H1 (cell line): ENCODE results near the gene ZNF396. TPM values are rescaled to one million over a fixed set of nuclear protein-coding genes. Genes with fewer than 3 reads are reported as not detected.

Experiments used
- CTCF ChIA-PET: fragments of 300-600 bp; sonication (Branson Sonifier 250); formaldehyde crosslinking; loops from one replicate; lab custom pipeline; 2021; ENCODE audit not compliant: partially characterized antibody; lab: Charles Lee
- POLR2A ChIA-PET: fragments of 300-600 bp; sonication (Branson Sonifier 250); formaldehyde crosslinking; loops from one replicate; lab custom pipeline; 2021; ENCODE audit warnings: inconsistent platforms; ENCODE audit not compliant: partially characterized antibody; lab: Charles Lee
- DNase-seq, 2 experiments: peaks; one replicate each; pipeline versions ENCODE4 v3.0.0 to v3.0.0-alpha.2; 2010 to 2022; ENCODE audit warnings: low spot score in 2 of 2, low read depth in 1 of 2, mixed read lengths in 1 of 2
- FAIRE-seq: peaks from 2 replicates; lab custom pipeline; 2011; peaks lifted over from hg19 to GRCh38; lab: Jason Lieb, UNC
- H2AFZ ChIP-seq: 2 replicates; pipeline ENCODE4 v1.8.1; 2012; ENCODE audit warnings: low read length, inconsistent platforms
- H2AK5ac ChIP-seq: 2 replicates; pipeline ENCODE4 v1.6.1; 2013; ENCODE audit warnings: low read depth, low read length
- H2BK120ac ChIP-seq: replicated peaks from 2 replicates; pipeline ENCODE3; 2013; ENCODE audit warnings: low read depth, low read length, inconsistent platforms
- H2BK12ac ChIP-seq: 2 replicates; pipeline ENCODE4 v1.6.1; 2013; ENCODE audit warnings: low read depth, low read length
- H2BK15ac ChIP-seq: 2 replicates; pipeline ENCODE4 v1.6.1; 2013; ENCODE audit warnings: low read length
- H2BK20ac ChIP-seq: 2 replicates; pipeline ENCODE4 v1.6.1; 2013; ENCODE audit warnings: low read length
- H2BK5ac ChIP-seq: 2 replicates; pipeline ENCODE4 v1.6.1; 2013; ENCODE audit warnings: low read depth, low read length
- H3K14ac ChIP-seq: 2 replicates; pipeline ENCODE4 v1.6.1; 2013; ENCODE audit warnings: inconsistent platforms; ENCODE audit not compliant: insufficient read length
- H3K18ac ChIP-seq: 2 replicates; pipeline ENCODE4 v1.6.1; 2013; ENCODE audit warnings: low read length; ENCODE audit errors: extremely low read depth
- H3K23ac ChIP-seq: 2 replicates; pipeline ENCODE4 v1.6.1; 2013; ENCODE audit warnings: inconsistent platforms; ENCODE audit not compliant: insufficient read length
- H3K23me2 ChIP-seq: 2 replicates; pipeline ENCODE4 v1.6.1; 2013; ENCODE audit warnings: low read depth, low read length
- H3K27ac ChIP-seq: 2 replicates; pipeline ENCODE4 v1.6.1; 2011; ENCODE audit warnings: low read depth, low read length, inconsistent platforms
- H3K27me3 ChIP-seq, 4 experiments: replicated peaks in 1 of 4; 1 replicate in 1 of 4; 2 replicates in 3 of 4; pipeline versions ENCODE4 v1.6.1 to v1.8.1; 2011 to 2013; ENCODE audit warnings: low read length in 3 of 4, mild to moderate bottlenecking in 3 of 4, inconsistent platforms in 2 of 4, mixed read lengths in 2 of 4, moderate library complexity in 1 of 4; ENCODE audit not compliant: control insufficient read depth in 3 of 4, insufficient read depth in 3 of 4; ENCODE audit errors: extremely low read depth in 1 of 4
- H3K36me3 ChIP-seq, 4 experiments: 2 replicates each; pipeline versions ENCODE4 v1.6.1 to v1.8.1; 2011 to 2013; ENCODE audit warnings: mild to moderate bottlenecking in 4 of 4, low read length in 3 of 4, moderate library complexity in 2 of 4, control low read depth in 1 of 4, inconsistent platforms in 1 of 4; ENCODE audit not compliant: insufficient read depth in 4 of 4, control insufficient read depth in 2 of 4
- H3K4ac ChIP-seq: replicated peaks from 2 replicates; pipeline ENCODE3; 2013; ENCODE audit warnings: low read length, low read depth, mixed read lengths, inconsistent platforms; ENCODE audit not compliant: insufficient read length
- H3K4me1 ChIP-seq, 4 experiments: replicated peaks in 1 of 4; 1 replicate in 1 of 4; 2 replicates in 3 of 4; pipeline versions ENCODE4 v1.6.1 to v1.8.1; 2011 to 2013; ENCODE audit warnings: low read length in 3 of 4, inconsistent platforms in 2 of 4, mixed read lengths in 1 of 4; ENCODE audit not compliant: insufficient read depth in 4 of 4, control insufficient read depth in 3 of 4
- H3K4me2 ChIP-seq, 2 experiments: 2 replicates each; pipeline versions ENCODE4 v1.6.1 to v1.8.1; 2011 to 2013; ENCODE audit warnings: low read depth in 2 of 2, low read length in 2 of 2, control low read depth in 1 of 2, inconsistent platforms in 1 of 2, mild to moderate bottlenecking in 1 of 2; ENCODE audit not compliant: insufficient read depth in 1 of 2
- H3K4me3 ChIP-seq, 4 experiments: fragments of 200-600, 300-600 bp in 1 of 4; sonication (generic), shearing (Covaris generic), sonication (Bioruptor Twin) in 1 of 4; 2 replicates each; pipeline versions ENCODE4 v1.5.1 to v1.8.1; 2011 to 2016; ENCODE audit warnings: low read length in 4 of 4, low read depth in 3 of 4, control low read depth in 2 of 4, inconsistent platforms in 2 of 4, mild to moderate bottlenecking in 2 of 4, mixed read lengths in 1 of 4, moderate library complexity in 1 of 4; ENCODE audit not compliant: insufficient read depth in 2 of 4; ENCODE audit errors: extremely low read depth in 1 of 4
- H3K56ac ChIP-seq: replicated peaks from 2 replicates; pipeline ENCODE3; 2013; ENCODE audit warnings: low read depth, mild to moderate bottlenecking, mixed read lengths, low read length, inconsistent platforms; ENCODE audit not compliant: insufficient read length
- H3K79me1 ChIP-seq: 2 replicates; pipeline ENCODE4 v1.6.1; 2013; ENCODE audit warnings: low read depth, low read length, control low read depth
- H3K79me2 ChIP-seq, 2 experiments: 2 replicates each; pipeline versions ENCODE4 v1.6.1 to v1.8.1; 2012 to 2013; ENCODE audit warnings: low read length in 2 of 2, mild to moderate bottlenecking in 2 of 2, inconsistent platforms in 1 of 2; ENCODE audit not compliant: insufficient read depth in 2 of 2, control insufficient read depth in 1 of 2
- H3K9ac ChIP-seq, 4 experiments: replicated peaks in 1 of 4; 1 replicate in 1 of 4; 2 replicates in 3 of 4; pipeline versions ENCODE4 v1.6.1 to v1.8.1; 2011 to 2013; ENCODE audit warnings: low read depth in 3 of 4, low read length in 3 of 4, control low read depth in 2 of 4, mild to moderate bottlenecking in 2 of 4, moderate library complexity in 2 of 4, inconsistent platforms in 1 of 4; ENCODE audit errors: extremely low read depth in 1 of 4
- H3K9me3 ChIP-seq, 2 experiments: 2 replicates each; pipeline versions ENCODE4 v1.6.1 to v1.8.1; 2012 to 2013; ENCODE audit warnings: mild to moderate bottlenecking in 2 of 2, moderate library complexity in 2 of 2, control low read depth in 1 of 2, inconsistent platforms in 1 of 2, low read depth in 1 of 2, low read length in 1 of 2, mixed read lengths in 1 of 2; ENCODE audit not compliant: insufficient read depth in 2 of 2
- H4K20me1 ChIP-seq, 2 experiments: replicated peaks in 1 of 2; 2 replicates each; pipeline versions ENCODE3 to v1.8.1; 2011 to 2013; ENCODE audit warnings: inconsistent platforms in 2 of 2, low read length in 2 of 2, mild to moderate bottlenecking in 1 of 2; ENCODE audit not compliant: insufficient read depth in 2 of 2, control insufficient read depth in 1 of 2
- H4K5ac ChIP-seq: 2 replicates; pipeline ENCODE4 v1.6.1; 2013; ENCODE audit warnings: low read length, low read depth, mixed read lengths, inconsistent platforms; ENCODE audit not compliant: insufficient read length
- H4K8ac ChIP-seq: 2 replicates; pipeline ENCODE4 v1.8.0; 2013; ENCODE audit warnings: mild to moderate bottlenecking, moderate library complexity, low read length, inconsistent platforms; ENCODE audit not compliant: insufficient read depth; ENCODE audit errors: extremely low read depth
- H4K91ac ChIP-seq: replicated peaks from 2 replicates; pipeline ENCODE3; 2013; ENCODE audit warnings: low read length, mixed read lengths, inconsistent platforms; ENCODE audit not compliant: insufficient read length
- KDM1A ChIP-seq: fragments of 200-600, 300-600 bp; sonication (generic); IDR thresholded peaks from 2 replicates; pipeline ENCODE4 v1.7.1; 2016; ENCODE audit warnings: mild to moderate bottlenecking, low read length, borderline replicate concordance
- WGBS, 2 experiments: shearing (Covaris generic) in 1 of 2; methylation state at CpG; one replicate each; pipeline versions ENCODE4 v1.1.6 to v1.1.7; 2013 to 2015; ENCODE audit warnings: low lambda C conversion rate in 2 of 2, mixed read lengths in 2 of 2, inconsistent platforms in 1 of 2, low coverage in 1 of 2, missing lambda C conversion rate in 1 of 2; ENCODE audit not compliant: insufficient replicate concordance in 2 of 2, insufficient coverage in 1 of 2, insufficient read length in 1 of 2; ENCODE audit errors: extremely low coverage in 1 of 2, missing lambda C conversion rate in 1 of 2; 5-methylcytosine and 5-hydroxymethylcytosine counted together
- polyA plus RNA-seq, 7 experiments: library from polyadenylated mRNA; depleted of rRNA in 3 of 7; stranded (reverse) in 5 of 7; unstranded in 2 of 7; fragments of >200 nt in 5 of 7; fragments of 200-250 nt in 2 of 7; gene quantifications; 1 replicate in 5 of 7; 2 replicates in 1 of 7; 4 replicates in 1 of 7; pipeline versions ENCODE4 v1.2.1 to v1.2.3, GENCODE V29; 2011 to 2013; ENCODE audit warnings: missing spikeins in 2 of 7, mixed read lengths in 2 of 7
- total RNA-seq: library from RNA; stranded (reverse); fragmentation: NEBNext Ultra II Directional; extraction: Animal tissue kit (Norgen Biotek cat#: 25700); gene quantifications from 2 replicates; pipeline ENCODE4 v1.2.1, GENCODE V29; 2021

Gene ZNF396
- total and polyA plus RNA-seq, 2 of the 8 experiments (the other 6 are each of a cell fraction or from before 2014, with no cell fraction given), result 0.44 to 0.74 TPM

DNA sequence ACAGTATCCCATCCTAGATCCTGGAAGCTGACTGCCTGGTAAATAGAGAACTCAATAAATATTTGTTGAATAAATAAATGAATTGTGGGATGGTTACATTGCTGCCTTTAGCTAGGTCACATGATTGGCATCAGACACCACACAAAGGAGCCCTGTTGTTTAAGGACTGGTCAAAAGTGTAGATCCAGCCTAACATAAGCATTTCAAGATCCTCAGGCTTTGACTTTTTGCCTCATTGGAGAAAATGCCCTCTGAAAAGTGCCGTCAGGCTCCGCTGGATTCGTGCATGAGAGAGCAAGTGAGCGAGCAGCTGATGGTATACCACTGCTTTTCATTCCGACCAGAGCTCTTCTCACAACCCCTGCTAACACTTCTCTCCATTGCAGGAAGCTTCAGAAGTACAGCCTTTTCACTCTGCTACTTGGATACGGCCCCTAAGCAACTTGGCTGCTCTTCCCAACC, 31.6 kb downstream of the ZNF396 start:
- Histone ChIP-seq H2BK20ac (no peak overlapping the region), H3K14ac (no peak overlapping the region), H3K4me2 (peak overlapping the region in 1 of 2 experiments; percentile 74; a peak in 1 of 4 replicates), H3K9me3 (no peaks in the 10 kb centered on the region), H3K4me1 (peaks cover 0 to 5% (median 1%) of the 10 kb centered on the region in 4 experiments; a peak in 3 of 7 replicates), H2BK120ac (no peak overlapping the region), H2AFZ (peak overlapping the region; percentile 88), H3K79me1 (0 out of 2 replicates have a peak, but pooled peaks cover 2% of the 10 kb centered on the region), H3K4ac (no peak overlapping the region), H2BK5ac (no peak overlapping the region), H4K5ac (no peak overlapping the region), H3K56ac (no peak overlapping the region), H3K18ac (no peak overlapping the region), H3K27ac (no peak overlapping the region), H2BK15ac (no peak overlapping the region), H3K4me3 (no peak overlapping the region), H4K8ac (no peak overlapping the region), H2BK12ac (no peak overlapping the region), H3K36me3 (peaks cover 0 to 5% (median 1%) of the 10 kb centered on the region in 4 experiments; a peak in 3 of 8 replicates), H2AK5ac (no peak overlapping the region), H3K27me3 (no peaks in the 10 kb centered on the region), H3K23me2 (0 out of 2 replicates have a peak, but pooled peaks cover 7% of the 10 kb centered on the region), H4K20me1 (peaks cover 6 to 15% of the 10 kb centered on the region in 2 experiments), H3K9ac (no peak overlapping the region), H3K79me2 (peaks cover 20 to 34% of the 10 kb centered on the region in 2 experiments), H4K91ac (peak overlapping the region; percentile 5), H3K23ac (no peak overlapping the region)
- no peak for TF ChIP-seq KDM1A
- POLR2A ChIA-PET, result interaction anchor here (0.9 to 2.7 kb wide), 10 partner anchors 10 to 105 kb away, joined by 3 to 20 read pairs (median 5); partner anchors contain the start of genes ZNF397 and ZSCAN30
- 89% methylated on average over 6 of the region's 6 CpGs; no CpG with 5 or more reads in 1 of the 2 experiments for WGBS, 2 experiments
- CTCF ChIA-PET, result interaction anchor here (0.9 to 3.5 kb wide), 3 partner anchors 10 to 41 kb away, joined by 3 to 18 read pairs (median 4); no protein-coding TSS in a partner anchor
- DNase-seq, result no peak
- no peak for FAIRE-seq
